NCI-H1436 (cell line): ENCODE data around the gene TOMM20.
A peak's percentile ranks its signal among the peaks of the same experiment; 100 is the strongest.
"Not testable (repeated sequence)": the region's sequence is repeated elsewhere in the genome, so short reads cannot be mapped to it uniquely, and the experiment has no call there.

ENCODE experiments used
- DNase-seq: peaks from one replicate; lab custom pipeline; 2025; lab: John Stamatoyannopoulos, UW

Gene TOMM20

GRCh38 chr1:235101558-235102258 lies 26.9 kb downstream of the TOMM20 start:
- DNase-seq, result no peak

- DNase-seq, result no peak
Measured at GRCh38 chr1:235100194-235100772, 28.4 kb downstream of the TOMM20 start.

GRCh38 chr1:235098991-235099390 lies 29.6 kb downstream of the TOMM20 start:
- no peak for DNase-seq

- no peak for DNase-seq
Measured at GRCh38 chr1:235098547-235098946, 30.1 kb downstream of the TOMM20 start.

- DNase-seq, result not testable (repeated sequence)
Measured at GRCh38 chr1:235097501-235097900, 31.1 kb downstream of the TOMM20 start.

- DNase-seq, result no peak
Measured at GRCh38 chr1:235095938-235096562, 32.6 kb downstream of the TOMM20 start.

GRCh38 chr1:235093696-235094592 lies 34.7 kb downstream of the TOMM20 start:
- DNase-seq, result peak; percentile 35

GRCh38 chr1:235093013-235093695 lies 35.5 kb downstream of the TOMM20 start:
- peak; percentile 48 for DNase-seq

- not testable (repeated sequence) for DNase-seq
Measured at GRCh38 chr1:235092415-235092814, 36.2 kb downstream of the TOMM20 start.

GRCh38 chr1:235092045-235092406 lies 36.6 kb downstream of the TOMM20 start:
- DNase-seq, result not testable (repeated sequence)

GRCh38 chr1:235091319-235092044 lies 37.2 kb downstream of the TOMM20 start:
- DNase-seq, result not testable (repeated sequence)

GRCh38 chr1:235090406-235091069 lies 38.1 kb downstream of the TOMM20 start:
- DNase-seq, result no peak

- no peak for DNase-seq
Measured at GRCh38 chr1:235088907-235089306, 39.7 kb downstream of the TOMM20 start.

GRCh38 chr1:235088430-235088829 lies 40.2 kb downstream of the TOMM20 start:
- DNase-seq, result no peak

GRCh38 chr1:235087906-235088305 lies 40.7 kb downstream of the TOMM20 start:
- no peak for DNase-seq

GRCh38 chr1:235085411-235086117 lies 43.1 kb downstream of the TOMM20 start:
- not testable (repeated sequence) for DNase-seq

- not testable (repeated sequence) for DNase-seq
Measured at GRCh38 chr1:235080788-235081187, 47.8 kb downstream of the TOMM20 start.

- DNase-seq, result not testable (repeated sequence)
Measured at GRCh38 chr1:235080297-235080657, 48.4 kb downstream of the TOMM20 start.

- peak; percentile 55 for DNase-seq
Measured at GRCh38 chr1:235079443-235080296, 49.0 kb downstream of the TOMM20 start.
